Activated T-helper 1 cell treated with anti-CD3 and anti-CD28 coated beads, Interleukin-12 subunit alpha, Interleukin-12 subunit beta, Interleukin-2, Interleukin-4 antibody, amounts not matched to agents 30 ng/mL and 10 ng/mL and 1 ng/mL, durations not matched to agents 14 hours and 24 hours and 36 hours (primary cell): Measurements from ENCODE around the gene FAIM2. TPM values are rescaled to one million over a fixed set of nuclear protein-coding genes. Genes with fewer than 3 reads are reported as not detected.

Experiments
- DNase-seq: peaks from one replicate; pipeline ENCODE4 v3.0.0; 2021; ENCODE audit warnings: low spot score
- H3K27ac Mint-ChIP-seq: one replicate; pipeline ENCODE4 v1.8.0; 2021; ENCODE audit warnings: mild to moderate bottlenecking, mixed read lengths
- H3K27me3 Mint-ChIP-seq: one replicate; pipeline ENCODE4 v1.8.0; 2022; ENCODE audit warnings: mild to moderate bottlenecking, moderate library complexity, mixed read lengths; ENCODE audit not compliant: insufficient read depth
- H3K36me3 Mint-ChIP-seq: one replicate; pipeline ENCODE4 v1.8.0; 2021; ENCODE audit warnings: low read depth, mixed read lengths
- H3K4me1 Mint-ChIP-seq: one replicate; pipeline ENCODE4 v1.8.0; 2021; ENCODE audit warnings: low read depth, mixed read lengths
- H3K4me3 Mint-ChIP-seq: one replicate; pipeline ENCODE4 v1.8.0; 2021; ENCODE audit warnings: mild to moderate bottlenecking, moderate library complexity, mixed read lengths
- H3K9me3 Mint-ChIP-seq: one replicate; pipeline ENCODE4 v1.8.0; 2021; ENCODE audit warnings: mixed read lengths
- intact Hi-C: fragments of 100-400 bp; cut with micrococcal nuclease; formaldehyde crosslinking; loops from one replicate; pipeline ENCODE4 v1.15.1; 2024
- total RNA-seq: library from RNA; stranded (reverse); gene quantifications from 2 replicates; pipeline ENCODE4 v1.2.3, GENCODE V29; 2022

Gene FAIM2
- total RNA-seq, 1 donor from 2014 or later = 0.49 TPM

DNA sequence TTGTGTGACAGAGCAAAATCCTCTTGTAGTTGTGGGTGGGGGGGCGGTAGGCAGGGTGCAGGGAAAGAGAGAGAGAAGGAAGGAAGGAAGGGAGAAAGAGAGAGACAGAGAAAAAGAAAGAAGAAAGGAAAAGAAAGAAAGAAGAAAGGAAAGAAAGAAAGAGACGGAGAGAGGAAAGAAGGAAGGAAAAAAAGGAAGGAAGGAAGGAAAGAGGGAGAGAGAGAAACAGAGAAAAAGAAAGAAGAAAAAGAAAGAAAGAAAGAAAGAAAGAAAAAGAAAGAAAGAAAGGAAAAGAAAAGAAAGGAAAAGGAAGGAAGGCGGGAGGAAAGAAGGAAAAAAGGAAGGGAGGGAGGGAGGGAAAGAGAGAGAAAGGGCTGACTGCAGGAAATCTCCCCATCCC is 17.6 kb upstream of the FAIM2 start:
- no peak overlapping the region for H3K4me3 Mint-ChIP-seq
- peaks cover 7% of the 10 kb centered on the region for H3K27me3 Mint-ChIP-seq
- intact Hi-C loops = no loop called here
- H3K27ac Mint-ChIP-seq = no peak overlapping the region
- H3K36me3 Mint-ChIP-seq = no peaks in the 10 kb centered on the region
- H3K4me1 Mint-ChIP-seq = no peaks in the 10 kb centered on the region
- no peaks in the 10 kb centered on the region for H3K9me3 Mint-ChIP-seq
- no peak for DNase-seq

DNA sequence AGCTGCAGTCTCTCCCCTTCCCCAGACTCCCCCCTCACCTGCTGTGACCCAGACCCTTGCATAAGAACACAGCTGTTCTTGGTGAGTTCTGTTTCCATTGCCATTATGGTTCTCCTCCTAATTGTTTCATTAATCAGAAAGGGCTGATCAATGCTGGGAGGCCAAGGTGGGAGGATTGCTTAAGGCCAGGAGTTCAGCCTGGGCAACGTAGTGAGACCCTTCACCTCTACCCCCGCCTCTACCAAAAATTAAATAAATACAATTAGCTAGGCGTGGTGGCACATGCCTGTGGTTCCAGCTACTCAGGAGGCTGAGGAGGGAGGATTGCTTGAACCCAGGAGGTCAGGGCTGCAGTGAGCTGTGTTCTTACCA is 17.2 kb upstream of the FAIM2 start:
- no peaks in the 10 kb centered on the region for H3K4me1 Mint-ChIP-seq
- no peak overlapping the region for H3K4me3 Mint-ChIP-seq
- H3K36me3 Mint-ChIP-seq = no peaks in the 10 kb centered on the region
- no peak for DNase-seq
- intact Hi-C loops = no loop called here
- no peak overlapping the region for H3K27ac Mint-ChIP-seq
- H3K9me3 Mint-ChIP-seq = no peaks in the 10 kb centered on the region
- H3K27me3 Mint-ChIP-seq = peaks cover 7% of the 10 kb centered on the region

DNA sequence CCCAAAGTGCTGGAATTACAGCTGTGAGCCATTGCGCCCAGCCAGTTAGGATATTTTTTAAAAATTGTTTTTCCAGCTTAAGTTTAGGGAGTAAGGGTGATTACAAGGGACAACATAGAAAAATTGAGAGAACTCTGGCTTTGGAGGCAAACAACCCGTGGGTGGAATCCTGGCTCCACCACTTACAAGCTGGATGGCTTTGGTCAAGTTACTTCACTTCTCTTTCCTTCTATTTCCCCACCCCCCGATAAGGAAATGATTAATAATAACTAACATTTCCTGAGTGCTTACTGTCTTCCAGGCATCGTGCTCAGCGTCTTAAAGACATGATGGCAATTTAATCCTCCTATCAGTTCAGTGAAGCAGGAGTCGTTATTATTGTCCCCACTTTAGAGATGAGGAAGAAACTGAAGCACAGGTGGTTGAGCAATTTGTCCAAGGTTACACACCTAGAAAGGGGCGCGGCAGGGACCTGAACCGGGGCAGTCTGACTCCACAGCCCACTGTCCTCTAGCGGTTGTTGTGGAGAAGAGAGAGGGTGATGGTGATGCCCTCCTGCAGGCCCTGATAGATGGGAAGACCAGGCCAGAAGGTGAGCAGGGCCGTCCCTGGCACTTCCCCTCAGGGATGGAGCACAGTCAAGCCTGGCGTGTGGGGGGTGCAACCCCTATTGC is 16.7 kb upstream of the FAIM2 start:
- intact Hi-C loops = no loop called here
- H3K27me3 Mint-ChIP-seq = peaks cover 7% of the 10 kb centered on the region
- no peak overlapping the region for H3K4me3 Mint-ChIP-seq
- H3K36me3 Mint-ChIP-seq = no peaks in the 10 kb centered on the region
- H3K9me3 Mint-ChIP-seq = no peaks in the 10 kb centered on the region
- H3K4me1 Mint-ChIP-seq = no peaks in the 10 kb centered on the region
- no peak overlapping the region for H3K27ac Mint-ChIP-seq
- DNase-seq = no peak

DNA sequence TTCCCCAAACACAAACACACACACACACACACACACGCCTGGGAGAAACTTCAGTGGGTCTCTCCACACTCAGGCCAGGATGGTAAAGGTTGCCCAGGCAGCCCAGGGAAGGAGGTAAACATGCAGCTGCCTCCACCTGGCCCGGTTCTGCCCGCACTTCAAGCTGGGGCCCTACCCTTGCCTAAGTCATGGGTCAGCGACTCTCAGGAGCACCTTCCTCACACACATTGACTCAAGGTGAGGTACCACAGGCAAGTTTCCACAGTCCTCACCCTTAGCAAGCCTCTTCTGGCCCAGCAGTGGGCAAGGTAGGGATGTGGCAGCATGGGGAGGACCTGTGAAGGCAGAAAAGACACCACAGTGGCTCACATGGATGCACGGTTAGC is 14.1 kb upstream of the FAIM2 start:
- H3K9me3 Mint-ChIP-seq = no peaks in the 10 kb centered on the region
- no peak overlapping the region for H3K4me3 Mint-ChIP-seq
- no peaks in the 10 kb centered on the region for H3K4me1 Mint-ChIP-seq
- no peaks in the 10 kb centered on the region for H3K36me3 Mint-ChIP-seq
- intact Hi-C loops = no loop called here
- peaks cover 5% of the 10 kb centered on the region for H3K27me3 Mint-ChIP-seq
- no peak for DNase-seq
- no peak overlapping the region for H3K27ac Mint-ChIP-seq

DNA sequence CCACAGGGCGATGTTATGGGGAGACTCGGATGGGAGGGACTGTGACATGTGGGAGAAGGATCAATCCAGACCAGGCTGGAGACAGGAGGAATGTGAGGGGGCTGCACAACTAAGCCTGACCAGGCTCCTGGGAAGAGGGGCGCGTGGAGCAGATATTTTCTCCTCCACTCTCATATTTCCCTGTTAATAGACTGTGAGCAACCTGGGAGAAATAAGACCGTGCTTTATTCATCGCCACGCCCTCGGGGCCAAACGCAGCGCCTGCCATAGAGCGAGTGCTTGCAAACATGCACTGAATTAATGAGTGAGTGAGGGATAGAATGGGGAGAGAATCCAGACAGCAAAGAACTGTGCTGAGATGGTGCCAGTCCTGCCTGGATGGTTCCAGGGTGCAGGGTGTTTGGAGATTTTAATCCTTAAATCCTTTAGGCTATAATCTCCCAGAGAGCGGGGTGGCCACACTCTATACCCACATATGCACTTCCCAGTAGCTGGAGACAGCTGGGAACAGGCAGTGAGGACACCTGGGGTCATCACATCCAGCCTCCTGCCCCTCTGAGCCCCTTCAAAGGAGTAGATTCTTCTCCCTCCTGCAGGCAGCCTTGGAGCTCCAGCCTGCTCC is 13.6 kb upstream of the FAIM2 start:
- Mint-ChIP-seq H3K4me1 (no peaks in the 10 kb centered on the region), H3K36me3 (no peaks in the 10 kb centered on the region), H3K27me3 (peaks cover 5% of the 10 kb centered on the region), H3K4me3 (no peak overlapping the region), H3K27ac (no peak overlapping the region), H3K9me3 (no peaks in the 10 kb centered on the region)
- no peak for DNase-seq
- intact Hi-C loops = no loop called here

DNA sequence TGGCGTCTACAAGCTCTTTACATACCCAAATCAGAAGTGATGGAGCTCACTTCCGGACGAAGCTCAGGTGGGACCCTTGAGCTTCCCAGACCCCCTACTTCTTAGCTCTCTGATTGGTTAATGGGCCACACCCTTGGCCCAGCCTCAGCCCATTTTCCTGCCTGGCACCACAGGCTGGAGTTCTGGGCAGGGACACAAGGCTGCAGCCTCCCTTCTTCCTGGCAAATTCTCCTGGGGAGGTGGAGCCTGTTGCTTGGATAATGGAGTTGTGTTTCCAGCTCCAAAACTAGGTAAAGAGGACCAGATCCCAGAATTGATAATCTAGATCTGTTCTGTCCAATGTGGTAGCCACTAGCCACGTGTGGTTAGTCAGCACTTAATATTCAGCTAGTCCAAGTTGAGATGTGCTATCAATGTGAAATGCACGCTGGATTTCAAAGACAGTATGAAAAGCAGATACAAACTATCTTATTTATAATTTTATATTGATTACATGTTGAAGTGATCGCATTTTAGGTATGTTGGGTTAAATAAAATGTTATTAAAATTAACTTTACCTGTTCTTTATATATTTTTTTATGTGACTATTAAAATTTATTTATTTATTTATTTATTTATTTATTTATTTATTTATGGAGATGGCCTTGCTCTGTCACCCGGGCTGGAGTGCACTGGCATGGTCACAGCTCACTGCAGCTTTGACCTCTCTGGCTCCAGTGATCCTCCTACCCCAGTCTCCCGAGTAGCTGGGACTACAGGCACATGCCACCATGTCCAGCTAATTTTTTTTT is 12.6 kb upstream of the FAIM2 start:
- no peak overlapping the region for H3K27ac Mint-ChIP-seq
- peaks cover 3% of the 10 kb centered on the region for H3K27me3 Mint-ChIP-seq
- H3K4me1 Mint-ChIP-seq = no peaks in the 10 kb centered on the region
- no peaks in the 10 kb centered on the region for H3K9me3 Mint-ChIP-seq
- intact Hi-C loops = no loop called here
- no peak overlapping the region for H3K4me3 Mint-ChIP-seq
- no peaks in the 10 kb centered on the region for H3K36me3 Mint-ChIP-seq
- no peak for DNase-seq

DNA sequence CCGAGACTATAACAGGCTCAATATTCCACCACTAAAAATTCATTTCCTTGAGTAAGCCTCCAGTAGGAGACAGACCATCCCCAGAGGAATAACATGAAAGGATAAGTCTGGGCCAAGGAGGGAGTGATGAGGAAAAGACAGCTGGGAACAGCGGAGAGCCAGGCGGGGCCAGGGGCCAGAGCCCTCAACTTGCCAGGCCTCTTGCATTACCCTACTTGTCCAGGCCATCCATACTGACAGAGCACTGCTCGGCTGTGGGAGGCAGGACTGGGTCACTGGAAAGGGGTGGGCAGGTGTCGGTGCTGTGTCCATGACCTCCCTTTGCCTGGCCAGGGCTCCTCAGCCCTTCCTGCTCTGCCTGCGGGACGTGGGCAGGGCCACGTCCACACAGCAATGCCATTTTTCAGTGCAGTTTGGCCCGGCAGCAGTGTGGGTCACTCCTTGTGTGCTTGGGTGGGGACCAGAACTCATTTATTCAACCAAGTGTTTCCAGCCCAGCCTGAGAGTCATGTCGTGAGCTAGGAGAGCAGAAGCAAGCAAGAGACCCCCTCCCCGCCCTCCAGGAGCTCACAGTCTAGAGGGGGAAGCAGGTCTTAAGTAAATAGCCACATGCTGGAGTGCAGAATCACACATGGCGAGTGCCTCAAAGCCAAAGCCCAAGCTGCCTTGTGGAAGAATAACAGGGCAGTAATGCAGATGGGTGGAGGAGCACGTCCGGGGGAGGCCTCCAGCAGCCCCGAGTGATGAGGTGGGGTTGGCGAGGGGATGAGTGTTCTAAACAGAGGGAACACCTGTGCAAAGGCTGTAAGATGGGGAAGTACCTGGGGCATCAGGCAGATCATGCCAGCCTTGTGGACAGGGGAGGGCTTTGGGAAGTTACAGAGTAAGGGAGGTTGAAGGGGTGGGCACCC is 8.9 kb upstream of the FAIM2 start:
- no peaks in the 10 kb centered on the region for H3K27me3 Mint-ChIP-seq
- no peaks in the 10 kb centered on the region for H3K9me3 Mint-ChIP-seq
- no peak overlapping the region for H3K27ac Mint-ChIP-seq
- H3K4me1 Mint-ChIP-seq = no peaks in the 10 kb centered on the region
- H3K4me3 Mint-ChIP-seq = no peak overlapping the region
- H3K36me3 Mint-ChIP-seq = no peaks in the 10 kb centered on the region
- DNase-seq = no peak
- intact Hi-C loops = no loop called here

DNA sequence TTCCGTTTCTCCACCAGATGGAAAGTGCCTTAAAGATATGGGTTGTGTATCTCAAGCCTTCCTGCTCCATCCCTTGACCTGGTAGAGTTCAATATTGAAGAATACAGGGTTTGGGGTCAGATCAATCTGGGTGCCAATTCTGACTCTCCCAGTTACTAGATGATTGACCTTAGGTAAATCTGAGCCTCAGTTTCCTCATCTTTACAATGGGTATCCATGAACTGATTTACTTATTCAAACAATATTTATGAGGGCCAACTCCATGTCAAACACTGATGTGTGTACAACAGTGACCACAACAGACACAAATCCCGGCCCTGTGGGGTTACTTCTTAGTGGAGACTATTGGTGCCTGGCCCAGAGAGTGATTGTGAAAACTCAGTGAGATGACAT is 7.5 kb upstream of the FAIM2 start:
- intact Hi-C loops = no loop called here
- H3K4me3 Mint-ChIP-seq = no peak overlapping the region
- H3K27ac Mint-ChIP-seq = no peak overlapping the region
- H3K9me3 Mint-ChIP-seq = no peaks in the 10 kb centered on the region
- H3K36me3 Mint-ChIP-seq = no peaks in the 10 kb centered on the region
- no peak for DNase-seq
- no peaks in the 10 kb centered on the region for H3K27me3 Mint-ChIP-seq
- no peaks in the 10 kb centered on the region for H3K4me1 Mint-ChIP-seq

DNA sequence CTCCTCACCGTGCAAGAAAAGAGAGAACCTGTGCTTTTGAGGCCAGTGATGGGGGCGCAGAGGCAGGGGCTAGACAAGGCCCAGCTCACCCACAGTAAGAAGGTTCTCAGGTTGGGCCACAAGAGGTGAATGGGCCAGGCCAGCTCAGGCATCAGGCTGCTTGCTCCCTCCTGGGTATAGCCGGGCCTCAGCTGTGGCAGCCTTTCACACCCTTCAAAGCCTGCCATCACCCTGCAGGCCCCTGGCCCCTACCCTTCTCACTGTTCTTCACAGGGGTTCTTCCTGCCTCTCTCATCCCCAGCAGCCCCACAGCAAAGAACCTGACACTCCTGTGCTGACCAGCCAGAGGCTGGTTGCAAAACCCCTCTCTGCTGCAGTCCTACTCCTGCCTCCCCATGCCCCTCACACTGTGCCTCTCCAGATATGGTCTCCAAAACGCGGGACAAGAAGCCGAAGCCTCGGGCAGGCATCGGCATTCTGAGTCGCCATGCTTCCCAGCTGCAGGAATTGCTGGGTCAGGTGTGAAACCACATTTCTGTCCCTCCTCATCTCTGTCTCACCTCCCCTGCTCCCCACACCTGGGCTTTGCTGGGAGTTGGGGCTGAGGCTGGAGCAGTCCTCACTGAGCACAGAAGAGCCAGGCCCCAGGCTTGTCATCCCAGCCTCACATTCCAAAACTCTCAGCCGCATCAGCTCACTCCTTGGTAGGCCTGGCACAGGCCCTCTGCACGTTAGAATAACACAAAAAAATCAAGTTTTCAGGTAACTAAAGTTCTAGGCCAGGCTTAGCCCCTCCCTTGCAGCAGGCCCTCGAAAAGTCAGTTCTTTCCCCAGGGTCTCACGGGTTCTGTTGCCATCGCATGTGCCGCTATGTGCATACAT is 6.9 kb upstream of the FAIM2 start:
- no peaks in the 10 kb centered on the region for H3K4me1 Mint-ChIP-seq
- H3K27me3 Mint-ChIP-seq = peaks cover 4% of the 10 kb centered on the region
- DNase-seq = no peak
- H3K36me3 Mint-ChIP-seq = no peaks in the 10 kb centered on the region
- H3K4me3 Mint-ChIP-seq = no peak overlapping the region
- H3K9me3 Mint-ChIP-seq = no peaks in the 10 kb centered on the region
- H3K27ac Mint-ChIP-seq = no peak overlapping the region
- intact Hi-C loops = no loop called here

DNA sequence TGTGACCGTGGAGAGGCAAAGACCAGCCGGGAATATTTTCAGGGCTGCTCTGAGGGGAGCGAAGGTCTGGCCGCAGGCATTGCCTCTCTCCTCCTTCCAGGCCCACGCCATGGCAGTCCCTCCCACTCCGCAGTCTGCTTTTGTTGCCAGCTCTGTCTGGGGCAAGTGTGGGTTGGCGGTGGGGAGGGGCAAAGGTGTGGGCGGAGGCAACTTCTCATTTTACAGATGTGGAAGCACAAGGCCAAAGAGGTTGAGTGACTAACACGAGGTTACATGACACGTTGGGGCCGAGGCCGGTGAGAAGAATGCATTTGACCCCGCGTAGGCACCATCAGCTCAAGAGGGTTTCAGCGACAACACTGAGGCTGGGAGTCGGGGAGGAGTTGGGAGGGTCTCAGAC is 6.1 kb upstream of the FAIM2 start:
- intact Hi-C loops = no loop called here
- H3K4me1 Mint-ChIP-seq = peaks cover under 1% of the 10 kb centered on the region
- no peaks in the 10 kb centered on the region for H3K9me3 Mint-ChIP-seq
- no peaks in the 10 kb centered on the region for H3K36me3 Mint-ChIP-seq
- H3K27ac Mint-ChIP-seq = no peak overlapping the region
- peaks cover 4% of the 10 kb centered on the region for H3K27me3 Mint-ChIP-seq
- no peak overlapping the region for H3K4me3 Mint-ChIP-seq
- DNase-seq = no peak

DNA sequence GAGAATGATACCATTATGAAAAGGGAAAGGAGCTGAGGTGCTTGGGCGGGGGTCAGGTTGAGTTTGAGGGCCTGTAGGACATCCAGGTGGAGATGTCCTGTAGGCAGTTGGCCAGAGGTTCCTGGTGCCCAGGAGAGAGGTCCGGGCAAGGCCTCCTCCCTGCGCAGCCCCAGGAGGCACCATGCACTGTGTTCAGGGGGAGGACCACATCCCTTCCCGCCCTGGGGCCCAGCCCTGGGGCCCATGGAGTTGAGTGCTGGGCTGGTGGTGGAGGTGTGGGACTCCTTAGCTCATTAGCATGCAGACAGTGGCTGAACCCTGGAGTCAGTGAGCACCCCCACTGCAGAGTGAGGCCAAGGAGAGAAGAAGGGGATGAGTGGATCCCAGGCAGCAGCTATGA is 5.7 kb upstream of the FAIM2 start:
- Mint-ChIP-seq H3K27ac (no peak overlapping the region), H3K4me1 (peaks cover 5% of the 10 kb centered on the region), H3K4me3 (no peak overlapping the region), H3K27me3 (peaks cover 6% of the 10 kb centered on the region), H3K9me3 (no peaks in the 10 kb centered on the region), H3K36me3 (no peaks in the 10 kb centered on the region)
- no peak for DNase-seq
- intact Hi-C loops = no loop called here

DNA sequence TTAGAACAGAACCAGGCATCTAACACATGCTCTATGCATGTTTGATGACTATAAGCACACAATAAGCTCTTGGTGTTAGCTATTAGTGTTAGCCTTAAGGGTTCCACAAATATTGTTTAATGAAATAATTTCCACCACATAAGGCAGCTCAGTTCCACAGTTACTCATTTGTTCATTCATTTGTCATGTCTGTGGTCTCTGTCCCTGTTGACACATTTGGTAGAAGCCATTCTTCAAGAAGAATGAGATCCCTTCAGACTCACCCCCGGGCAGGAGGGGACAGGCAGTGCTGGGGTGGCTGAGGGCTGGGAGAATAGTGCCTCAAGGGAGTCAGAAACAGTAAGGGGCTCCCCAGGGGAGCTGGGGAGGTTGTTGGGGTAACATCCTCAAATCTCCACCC is 3.7 kb upstream of the FAIM2 start:
- peaks cover 15% of the 10 kb centered on the region for H3K27me3 Mint-ChIP-seq

More for the DNA sequence above, 3.7 kb upstream of the FAIM2 start:
- intact Hi-C loops = no loop called here
- Mint-ChIP-seq H3K4me1 (peaks cover 8% of the 10 kb centered on the region), H3K36me3 (no peaks in the 10 kb centered on the region), H3K9me3 (no peaks in the 10 kb centered on the region), H3K27ac (no peak overlapping the region), H3K4me3 (no peak overlapping the region)
- DNase-seq = no peak
